HCEC 1CT (cell line): ENCODE data around the gene FAM9C.
"Not testable (repeated sequence)": the region's sequence is repeated elsewhere in the genome, so short reads cannot be mapped to it uniquely, and the experiment has no call there.

Source experiments
- DNase-seq: peaks from one replicate; pipeline ENCODE4 v3.0.0-alpha.2; 2017

The FAM9C gene

DNA sequence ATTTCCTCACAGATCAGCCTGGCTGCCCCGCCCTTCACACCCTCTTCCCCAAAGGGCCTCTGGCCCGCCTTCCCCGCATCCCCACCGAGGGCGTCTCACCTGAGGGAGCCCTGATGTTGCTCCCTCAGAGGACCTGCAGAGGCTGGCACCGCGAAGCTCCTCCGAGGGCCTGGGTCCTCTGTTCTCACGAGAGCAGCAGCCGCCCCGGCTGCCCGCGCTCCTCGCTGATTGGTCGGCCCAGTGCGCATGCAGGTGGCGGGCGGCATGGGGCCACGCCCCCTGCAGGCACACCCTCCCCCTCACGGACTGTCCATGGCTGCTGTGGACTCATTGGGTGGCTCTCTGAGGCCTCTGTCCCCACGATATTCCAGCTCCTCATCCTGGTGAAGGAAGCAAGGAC, at the start of gene FAM9C:
Gene FAM9C (minus strand): TSS at position 180 of the 400 bp plus-strand sequence. CDS start 831 bp downstream, outside the sequence.
- DNase-seq, result no peak

DNA sequence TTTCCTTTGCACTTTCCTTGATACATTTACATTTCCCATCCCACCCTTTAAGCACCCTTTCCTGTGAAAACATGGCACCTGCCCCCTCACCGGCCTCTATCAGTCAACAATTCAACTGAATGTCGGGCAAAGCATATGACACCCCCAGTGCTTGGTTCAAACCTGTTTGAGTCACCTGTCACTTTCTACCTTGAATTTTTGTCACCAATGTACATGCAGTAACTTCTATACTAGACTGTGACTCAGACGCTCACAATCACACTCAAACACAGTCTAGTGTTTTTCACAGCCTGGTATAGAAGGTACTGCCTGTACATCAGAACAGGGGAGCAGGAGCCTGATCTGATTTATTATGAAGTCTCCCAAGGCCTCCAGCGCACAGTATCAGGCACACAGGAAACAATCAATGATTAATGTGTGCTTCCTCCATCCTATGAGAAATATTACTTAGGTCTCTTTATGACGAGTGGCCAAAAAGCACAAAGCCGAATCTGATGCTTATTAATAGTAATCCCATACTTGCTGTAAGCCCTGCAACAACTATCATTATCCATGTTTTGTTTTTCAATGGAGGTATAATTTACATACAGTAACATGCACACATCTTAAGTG, 49.2 kb upstream of the FAM9C start:
- DNase-seq, result no peak

DNA sequence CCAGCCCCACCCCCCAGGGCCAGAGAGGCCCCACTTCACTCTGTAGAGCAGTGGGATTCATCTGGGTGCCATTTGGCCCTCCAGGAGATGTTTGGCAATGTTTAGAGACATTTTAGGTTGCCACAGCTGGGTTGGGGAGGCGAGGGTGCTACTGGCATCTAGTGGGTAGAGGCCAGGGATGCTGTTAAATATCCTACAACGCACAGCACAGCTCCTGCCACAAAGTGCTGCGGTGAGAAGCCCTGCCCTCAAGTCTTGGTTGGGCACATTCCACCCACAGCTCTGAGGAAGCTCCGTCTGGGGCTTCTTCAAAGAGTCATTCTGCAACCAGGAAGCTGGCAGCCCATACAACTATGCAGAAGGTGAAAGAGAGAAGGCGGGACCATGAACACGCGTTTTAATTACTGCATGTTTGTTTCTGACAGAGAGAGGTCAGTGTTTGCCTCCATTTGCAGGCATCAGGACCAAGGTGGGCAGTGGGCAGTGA, 48.1 kb upstream of the FAM9C start:
- DNase-seq, result no peak

DNA sequence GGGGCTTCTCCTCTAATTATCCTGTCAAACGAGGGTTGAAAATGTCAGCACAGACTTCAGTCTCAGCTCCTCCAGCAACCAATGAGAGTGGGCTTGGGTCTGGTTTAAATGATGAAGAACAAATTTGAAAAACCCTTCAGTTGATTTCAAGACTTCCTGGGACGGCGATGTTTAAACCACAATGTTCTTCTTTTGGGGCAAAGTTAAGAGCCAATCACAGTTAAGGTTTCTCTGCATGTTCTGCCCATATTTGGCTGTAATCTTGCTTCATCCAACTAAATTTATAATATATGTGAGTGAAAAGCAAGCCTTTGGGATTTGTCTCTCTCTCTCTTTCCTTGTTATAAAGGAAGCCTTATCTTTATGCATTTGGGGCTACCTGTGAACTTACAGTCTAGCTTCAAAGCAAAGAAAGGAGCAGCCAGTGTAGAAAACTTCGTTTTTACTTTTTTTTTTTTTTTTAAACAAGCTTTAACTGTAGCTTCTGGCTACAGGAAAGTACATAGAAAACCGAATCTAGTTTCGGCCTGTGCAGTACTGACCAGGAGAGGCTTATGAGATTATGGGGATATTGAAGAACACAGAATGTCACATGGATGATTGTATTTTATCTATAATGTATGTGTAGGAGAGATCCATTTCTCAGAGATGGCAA, 46.8 kb upstream of the FAM9C start:
- no peak for DNase-seq

DNA sequence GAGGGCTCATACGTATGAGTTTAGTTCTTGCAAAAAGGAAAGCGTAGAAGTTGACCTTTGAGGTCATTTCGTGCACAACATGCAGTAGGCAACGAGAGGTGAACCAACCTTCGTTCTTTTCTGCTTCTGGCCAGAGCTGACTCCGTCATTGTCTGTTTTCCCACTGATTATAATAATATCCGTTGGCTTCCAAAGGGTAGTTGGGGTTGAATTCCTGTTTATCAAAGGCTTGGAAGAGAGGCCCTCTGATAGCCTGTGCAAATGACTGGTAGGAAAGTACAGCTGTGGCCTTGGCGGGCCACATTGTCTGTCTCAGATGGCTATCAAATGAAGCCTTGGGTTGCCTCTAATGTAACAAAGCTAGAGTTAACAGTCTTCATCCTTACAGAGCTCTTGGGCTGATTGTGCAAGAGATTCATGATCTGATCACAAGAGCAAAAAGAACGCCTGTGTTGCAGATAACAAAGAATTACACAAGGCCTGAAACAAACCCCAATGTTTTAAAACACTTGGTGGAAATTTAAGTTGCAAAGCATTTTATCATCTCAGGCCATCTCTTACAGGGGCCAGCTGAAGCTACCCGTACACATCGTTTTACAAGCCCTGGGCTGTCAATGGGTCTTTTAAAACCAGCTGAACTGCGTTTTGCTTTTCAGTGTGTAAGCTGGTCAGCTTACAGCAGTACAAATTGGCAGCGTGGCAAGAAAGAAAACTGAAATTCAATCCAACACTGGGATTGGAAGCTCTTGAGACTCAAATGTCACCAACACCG, 46.1 kb upstream of the FAM9C start:
- DNase-seq, result no peak

DNA sequence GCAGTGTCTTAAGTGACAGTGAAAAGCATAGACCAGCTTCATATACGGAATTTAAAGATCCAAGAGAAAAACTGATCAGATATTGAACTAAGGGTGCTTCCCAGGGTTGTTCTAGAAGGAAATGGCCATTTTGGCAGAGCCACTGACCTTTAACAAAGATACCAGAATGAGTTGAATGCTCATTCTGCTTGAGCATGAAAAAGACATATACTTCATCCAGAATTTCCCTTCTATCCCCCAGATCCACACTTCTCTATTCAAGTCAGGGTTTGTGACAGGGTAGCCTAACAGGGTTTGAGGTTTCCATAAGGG, 45.6 kb upstream of the FAM9C start:
- no peak for DNase-seq

DNA sequence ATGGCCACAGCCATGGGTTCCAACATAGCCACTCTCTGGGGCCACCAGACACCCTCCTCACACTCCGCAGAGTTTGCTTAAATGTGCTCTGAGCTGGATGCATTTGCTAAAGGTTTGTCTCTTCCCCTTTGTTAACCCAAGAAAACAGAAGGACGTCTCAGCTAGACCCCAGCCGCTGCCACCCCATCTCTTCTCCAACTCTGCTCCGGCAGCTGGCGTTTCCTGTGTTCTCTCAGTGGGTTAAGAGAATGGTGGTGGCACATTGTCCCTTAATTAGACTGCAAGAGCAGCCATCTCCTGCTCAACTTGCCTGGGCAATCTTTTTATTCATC, 43.7 kb upstream of the FAM9C start:
- DNase-seq, result no peak

DNA sequence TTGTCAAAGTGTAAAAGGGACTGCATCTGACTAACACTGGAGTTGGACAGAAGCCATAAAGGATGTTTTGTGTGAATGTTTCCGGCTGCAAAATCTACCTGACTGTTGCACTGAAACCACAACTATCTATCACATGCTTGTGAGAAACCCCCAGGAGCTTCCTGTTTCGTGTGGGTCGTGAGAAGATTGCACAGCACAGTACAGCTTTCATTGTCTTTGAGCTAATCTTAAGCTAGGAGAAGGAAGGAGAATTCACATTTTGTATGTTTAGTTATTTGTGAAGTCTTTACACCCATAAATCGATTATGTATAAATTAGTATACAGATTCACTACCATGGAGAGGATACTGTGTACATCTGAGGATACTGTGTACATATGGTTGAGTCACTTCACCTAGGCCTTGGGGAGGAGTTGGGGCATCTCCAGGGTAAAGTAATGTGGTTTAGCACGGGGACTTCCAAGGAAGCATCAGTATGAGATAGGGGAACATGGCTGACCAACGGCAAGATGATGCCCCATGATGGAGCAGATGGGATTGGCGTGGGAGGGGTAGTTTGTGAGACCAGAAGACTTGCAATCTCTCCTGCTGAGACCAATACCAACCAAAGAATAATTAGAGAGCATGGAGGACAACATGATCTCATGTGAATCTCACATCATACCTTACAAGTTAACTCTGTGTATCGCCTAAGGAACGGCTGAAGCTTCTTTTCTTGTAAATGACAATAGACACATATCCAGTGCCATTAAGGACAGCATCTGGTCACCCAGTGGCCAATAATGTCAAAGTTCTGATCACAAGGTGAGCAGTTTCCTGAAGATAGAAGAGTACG, 43.1 kb upstream of the FAM9C start:
- DNase-seq, result peak; percentile 12

DNA sequence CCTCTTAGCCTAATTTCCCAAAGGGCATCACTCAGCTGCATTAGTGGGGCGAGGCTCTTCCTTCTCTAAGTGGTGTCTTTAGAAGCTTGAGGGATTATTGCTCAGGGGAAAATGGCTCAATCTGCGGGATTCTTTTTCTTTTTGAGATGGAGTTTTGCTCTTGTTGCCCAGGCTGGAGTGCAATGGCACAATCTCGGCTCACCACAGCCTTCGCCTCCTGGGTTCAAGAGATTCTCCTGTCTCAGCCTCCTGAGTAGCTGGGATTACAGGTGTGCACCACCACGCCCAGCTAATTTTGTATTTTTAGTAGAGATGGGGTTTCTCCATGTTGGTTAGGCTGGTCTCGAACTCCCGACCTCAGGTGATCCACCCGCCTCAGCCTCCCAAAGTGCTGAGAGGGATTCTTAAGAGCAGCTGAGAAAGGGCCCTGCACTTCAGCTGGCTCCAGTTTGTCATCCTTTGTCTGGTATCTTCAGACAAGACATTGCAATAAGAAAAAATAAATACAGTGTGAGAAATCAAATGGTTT, 42.4 kb upstream of the FAM9C start:
- DNase-seq, result not testable (repeated sequence)

DNA sequence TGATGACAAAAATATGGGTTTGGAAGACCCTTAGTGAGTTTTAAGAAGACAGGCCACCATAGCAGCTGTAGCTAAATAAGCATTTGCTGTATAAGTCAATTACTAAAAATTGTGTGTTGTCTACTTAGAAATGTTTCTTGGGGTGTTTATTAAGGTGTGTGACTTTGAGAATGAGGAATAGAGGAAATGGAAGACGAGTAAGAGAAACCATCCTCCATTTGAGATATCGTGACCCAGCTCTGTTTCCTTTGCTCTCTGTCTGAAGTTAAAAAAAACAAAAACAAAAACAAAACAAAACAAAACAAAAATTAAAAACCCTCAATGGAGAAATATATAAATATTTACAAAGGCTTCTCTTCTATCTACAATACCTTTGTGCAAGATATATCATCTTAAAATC, 41.7 kb upstream of the FAM9C start:
- no peak for DNase-seq

DNA sequence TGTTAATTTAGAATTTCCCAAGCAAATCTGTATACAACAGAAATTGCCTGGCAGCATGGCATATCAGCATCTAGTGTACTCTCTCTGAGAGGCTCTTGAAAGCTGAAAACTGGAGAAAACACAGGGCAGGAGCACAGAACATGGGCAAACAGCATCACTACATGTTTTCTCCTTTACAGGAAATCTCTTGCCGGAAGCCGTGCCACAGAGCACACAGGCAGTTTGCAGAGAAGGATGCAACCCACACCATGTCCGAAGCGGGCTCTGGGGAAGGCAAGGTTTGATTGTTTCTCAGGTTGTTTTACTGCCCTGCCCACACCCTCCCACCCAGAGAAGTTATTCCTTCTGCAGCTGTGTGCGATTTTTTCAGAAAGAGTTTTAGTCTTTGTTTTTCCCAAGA, 41.1 kb upstream of the FAM9C start:
- DNase-seq, result no peak

DNA sequence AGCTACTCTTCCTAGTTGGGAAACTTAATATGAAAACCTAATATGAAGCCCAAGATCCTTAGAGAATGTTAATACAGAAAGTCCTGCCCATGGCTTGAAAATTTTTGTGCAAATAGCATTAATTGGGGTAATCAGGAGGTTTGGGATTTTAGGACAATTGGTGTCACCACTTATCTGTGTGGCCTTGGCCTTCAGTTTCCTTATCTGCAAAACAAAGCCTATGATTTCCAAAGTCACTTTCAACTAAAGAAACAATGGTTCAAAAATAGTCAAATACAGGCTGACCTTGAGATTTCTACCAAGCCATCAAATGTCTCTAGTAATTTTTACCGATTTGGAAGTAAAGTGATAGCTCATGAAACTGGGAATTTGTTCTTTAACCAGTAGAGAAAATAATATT, 40.2 kb upstream of the FAM9C start:
- no peak for DNase-seq

DNA sequence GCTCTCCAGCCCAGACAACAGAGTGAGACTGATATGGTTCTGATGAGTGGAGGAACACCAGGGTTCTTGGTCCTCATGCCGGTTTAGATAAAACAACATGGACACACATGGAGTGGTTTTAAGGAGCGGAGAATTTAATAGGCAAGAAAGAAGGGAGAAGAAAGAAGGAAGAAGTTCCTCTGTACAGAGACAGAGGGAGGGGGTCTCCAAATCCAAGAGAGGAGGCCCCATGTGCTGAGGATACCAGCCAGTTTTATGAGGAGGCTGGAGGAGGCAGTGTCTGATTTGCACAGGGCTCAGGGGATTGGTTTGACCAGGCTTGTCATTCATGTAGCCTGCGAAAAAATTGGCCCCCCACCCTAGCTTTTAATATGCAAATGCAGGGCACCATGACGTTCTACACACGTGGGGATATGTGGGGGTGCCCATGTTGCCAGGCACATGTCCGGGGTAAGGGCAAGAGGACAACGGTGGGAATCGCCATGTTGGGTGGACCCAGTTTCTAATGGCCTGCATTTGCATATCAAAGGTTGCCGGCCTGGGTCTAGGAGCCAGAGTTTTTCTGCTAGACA, 39.4 kb upstream of the FAM9C start:
- DNase-seq, result not testable (repeated sequence)

DNA sequence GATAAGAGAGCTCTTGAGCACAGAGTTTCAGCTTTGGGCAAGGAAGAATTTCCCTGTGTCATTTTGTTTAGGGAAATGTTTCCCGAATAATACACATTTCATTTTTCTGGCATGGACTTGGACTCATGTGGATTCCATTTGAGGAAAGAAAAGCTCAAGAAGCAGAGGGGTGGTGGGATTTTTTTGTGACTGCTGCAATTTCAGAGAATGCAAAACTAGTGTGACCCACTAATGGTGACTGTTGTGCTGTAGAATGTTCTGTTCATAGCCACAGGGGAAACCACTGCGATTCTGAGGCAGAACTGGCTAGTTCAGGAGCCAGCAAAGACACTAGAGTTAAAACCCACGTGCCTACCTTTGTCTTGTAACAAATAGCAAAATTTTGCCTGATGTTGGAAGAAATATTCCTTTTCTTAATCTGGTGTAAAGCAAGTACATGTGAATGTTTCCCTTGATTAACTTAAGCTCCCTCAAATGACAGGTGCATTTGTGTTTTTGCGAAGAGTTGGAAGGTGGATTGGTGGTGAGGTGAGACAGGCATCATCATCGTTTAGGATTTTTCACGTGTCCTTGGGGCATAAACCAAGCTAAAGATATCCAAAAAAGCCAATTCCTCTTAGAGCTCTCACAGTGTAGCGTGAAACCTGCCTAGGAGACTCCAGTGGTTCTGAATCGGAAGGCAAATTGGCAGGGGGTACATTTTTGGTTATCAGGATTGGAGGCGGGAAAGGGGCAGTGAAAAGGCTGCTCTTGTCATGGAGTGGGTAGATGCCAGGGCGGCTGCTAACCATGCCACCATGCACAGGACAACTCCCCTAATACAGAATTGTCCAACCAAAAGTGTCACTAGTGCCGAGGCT, 38.0 kb upstream of the FAM9C start:
- DNase-seq, result no peak

DNA sequence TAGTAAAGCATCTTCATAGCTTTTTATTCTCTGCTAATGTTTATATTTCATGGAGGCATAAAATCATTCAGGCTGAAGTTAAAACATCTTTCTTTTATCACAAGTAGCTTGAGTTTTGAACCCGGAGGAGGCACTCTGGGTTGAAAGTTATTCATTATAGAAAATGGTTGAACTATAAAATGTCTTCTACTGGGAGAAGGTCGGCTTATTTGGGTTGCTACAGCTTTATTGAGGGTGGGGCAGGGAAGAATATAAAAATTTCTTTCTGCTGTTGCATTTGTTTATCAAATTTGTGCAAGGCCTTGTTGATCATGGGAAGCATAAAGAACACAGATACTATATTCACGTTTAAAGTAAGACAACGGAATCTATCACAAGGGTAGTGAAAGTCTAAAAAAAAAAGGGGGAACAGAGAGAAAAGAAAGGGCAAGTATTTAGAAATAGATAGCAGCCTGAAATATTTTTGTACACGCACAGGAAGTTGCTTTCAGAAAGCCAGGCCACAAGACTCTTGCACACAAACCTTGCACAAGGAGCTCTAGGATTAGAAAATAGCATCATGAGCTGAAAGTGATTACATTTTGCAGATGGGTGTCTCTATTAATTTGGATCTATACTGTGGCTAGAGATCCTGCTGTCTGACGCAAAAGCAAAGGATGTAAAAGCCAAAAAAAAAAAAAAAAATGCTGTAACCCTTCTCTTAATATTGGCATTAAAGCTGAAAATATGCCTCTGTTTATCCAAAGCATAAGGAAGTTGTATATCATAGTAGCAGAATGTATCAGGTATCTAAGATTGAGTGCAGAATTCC, 37.2 kb upstream of the FAM9C start:
- DNase-seq, result no peak

DNA sequence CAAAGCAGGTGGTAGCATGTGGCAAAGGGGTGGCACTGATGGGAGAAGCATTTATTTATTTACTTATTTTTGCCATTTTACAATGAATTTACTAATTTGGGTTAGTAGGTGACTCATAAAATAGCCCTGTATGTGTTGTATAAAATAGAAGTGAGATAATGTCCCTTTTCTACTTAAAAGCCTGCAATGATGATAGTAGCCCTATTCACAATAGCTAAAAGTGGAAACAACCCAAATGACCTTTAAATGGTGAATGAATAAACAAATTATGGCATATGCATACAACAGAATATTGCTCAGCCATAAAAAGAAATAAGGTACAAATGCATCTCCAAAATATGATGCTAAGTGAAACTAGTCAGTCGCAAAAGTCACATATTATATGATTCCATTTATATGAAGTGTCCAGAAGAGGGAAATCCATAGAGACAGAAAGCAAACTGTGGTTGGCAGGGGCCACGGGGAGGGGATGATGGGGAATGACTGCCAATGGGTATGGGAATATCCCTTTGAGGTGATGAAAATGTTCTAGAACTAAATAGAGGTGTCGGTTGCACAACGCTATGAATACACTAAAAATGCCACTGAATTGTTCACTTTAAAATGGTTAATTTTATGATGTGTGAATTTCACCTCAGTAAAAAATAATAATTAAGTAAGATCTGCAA, 35.8 kb upstream of the FAM9C start:
- DNase-seq, result no peak

DNA sequence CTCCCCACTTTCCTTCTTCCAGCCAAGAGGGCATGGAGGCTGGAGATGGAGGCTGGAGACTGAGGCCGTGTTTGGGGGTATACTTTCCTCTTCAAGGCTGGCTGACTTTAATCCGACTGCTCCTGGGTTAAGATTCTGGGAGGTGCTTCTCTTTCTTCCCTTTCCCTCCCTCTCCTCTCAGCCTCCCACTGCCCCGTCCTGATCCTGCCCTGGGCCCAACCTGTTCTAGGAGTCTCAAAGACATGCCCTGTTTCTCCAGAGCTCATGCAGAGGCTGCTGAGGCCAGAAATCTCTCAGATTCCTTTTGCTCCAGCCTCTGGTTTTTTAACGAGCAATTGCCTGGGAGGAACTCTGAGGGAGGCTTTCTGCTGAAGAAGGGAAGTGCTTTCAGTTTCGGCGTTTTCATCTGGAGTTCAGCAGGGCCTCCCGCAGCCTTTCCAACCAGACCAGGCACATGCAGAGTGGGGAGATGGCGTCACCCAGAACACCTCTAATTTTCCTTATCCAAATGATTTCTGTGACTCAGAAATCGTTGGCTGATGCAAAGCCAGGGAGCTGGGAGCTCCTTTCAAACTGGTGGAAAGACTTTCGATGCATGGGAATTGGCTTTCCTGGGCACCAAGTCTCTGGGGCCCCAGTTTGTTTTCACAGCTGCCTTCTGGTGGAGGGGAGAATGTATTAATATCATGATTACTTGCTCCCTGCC, 34.5 kb upstream of the FAM9C start:
- DNase-seq, result peak; percentile 48

DNA sequence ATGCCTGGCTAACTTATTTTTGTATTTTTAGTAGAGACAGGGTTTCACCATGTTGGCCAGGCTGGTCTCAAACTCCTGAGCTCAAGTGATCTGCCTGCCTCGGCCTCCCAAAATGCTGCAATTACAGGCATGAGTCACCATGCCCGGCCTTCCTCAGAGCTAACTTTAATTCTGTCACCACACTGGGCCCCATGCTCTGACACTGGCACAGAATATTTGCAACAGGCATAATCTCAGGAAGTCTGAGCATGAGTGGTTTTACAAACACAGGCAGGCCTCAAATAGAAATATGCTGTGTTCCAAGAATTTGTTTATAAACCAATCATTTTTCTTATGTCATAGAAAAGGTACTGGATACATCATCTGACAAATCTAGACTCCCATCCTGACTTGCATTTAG, 32.7 kb upstream of the FAM9C start:
- peak; percentile 15 for DNase-seq

DNA sequence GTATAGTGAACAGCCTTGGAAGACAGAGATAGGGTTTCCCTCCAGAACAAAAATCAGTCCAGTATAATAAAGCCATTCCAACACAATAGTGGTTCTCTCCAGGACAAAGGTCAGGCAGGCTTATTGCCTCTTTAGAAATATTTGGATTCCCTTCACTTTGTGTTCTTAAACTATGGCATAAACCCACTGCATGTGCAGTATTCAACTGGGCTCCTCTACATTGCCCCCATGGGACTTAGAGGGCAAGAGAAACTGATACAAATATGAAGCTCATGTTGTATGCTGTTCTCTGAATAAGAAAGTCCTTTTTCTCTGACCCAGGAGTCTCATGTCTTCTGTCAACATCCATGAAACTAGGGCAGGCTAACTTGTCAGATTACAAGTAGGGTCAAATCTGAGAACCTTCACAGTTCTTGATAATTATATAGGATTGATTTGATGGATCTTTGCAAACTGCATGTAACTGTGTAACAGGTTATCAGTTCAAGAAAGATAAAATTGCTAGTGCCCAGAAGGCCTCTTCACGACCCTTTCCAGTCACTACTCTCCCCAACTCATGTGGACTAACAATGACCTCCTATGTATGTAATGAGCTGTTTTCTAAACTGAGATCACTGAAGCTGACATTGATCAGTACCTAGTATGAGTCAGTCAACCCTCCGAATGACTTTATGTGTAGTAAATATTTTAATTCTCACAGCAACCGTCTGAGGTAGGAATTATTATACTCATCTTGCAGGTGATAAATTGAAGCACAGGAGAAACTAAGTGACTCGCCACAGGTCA, 31.9 kb upstream of the FAM9C start:
- no peak for DNase-seq
